Measurements from ENCODE around the gene TRMT10C.
"Not testable (repeated sequence)": the region's sequence is repeated elsewhere in the genome, so short reads cannot be mapped to it uniquely, and the experiment has no call there.

Gene TRMT10C

DNA sequence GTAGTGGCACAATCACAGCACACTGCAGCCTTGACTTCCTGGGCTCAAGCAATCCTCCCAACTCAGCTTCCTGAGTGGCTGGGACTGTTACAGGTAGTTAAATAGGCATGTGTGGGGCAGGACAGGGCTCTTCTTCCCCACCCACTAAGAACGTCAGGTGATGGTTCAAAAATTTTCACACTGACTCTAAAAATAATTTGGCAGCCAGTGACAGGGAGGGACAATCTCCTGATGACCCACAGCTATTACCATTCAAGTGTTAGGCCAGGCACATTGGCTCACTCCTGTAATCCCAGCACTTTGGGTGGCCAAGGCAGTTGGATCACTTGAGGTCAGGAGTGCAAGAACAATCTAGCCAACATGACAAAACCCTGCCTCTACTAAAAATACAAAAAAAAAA lies 12.2 kb upstream of the TRMT10C start:
- DNase-seq = no peak

- DNase-seq = not testable (repeated sequence)
Measured at GRCh38 chr3:101551359-101552081, 10.1 kb upstream of the TRMT10C start.

DNA sequence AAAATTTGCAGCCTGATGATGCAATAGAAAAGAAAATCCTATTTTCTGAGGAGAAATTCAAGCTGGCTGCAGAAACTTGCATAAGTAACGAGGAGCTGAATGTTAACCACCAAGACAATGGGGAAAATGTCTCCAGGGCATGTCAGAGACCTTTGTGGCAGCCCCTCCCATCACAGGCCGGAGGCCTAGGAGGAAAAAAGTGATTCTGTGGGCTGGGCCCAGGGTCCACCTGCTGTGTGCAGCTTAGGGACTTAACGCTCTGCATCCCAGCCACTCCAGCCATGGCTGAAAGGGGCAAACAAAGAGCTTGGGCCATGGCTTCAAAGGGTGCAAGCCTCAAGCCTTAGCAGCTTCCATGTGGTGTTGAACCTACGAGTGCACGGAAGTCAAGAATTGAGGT lies 8.3 kb upstream of the TRMT10C start:
- not testable (repeated sequence) for DNase-seq

GRCh38 chr3:101556064-101556463 lies 5.6 kb upstream of the TRMT10C start:
- no peak for DNase-seq

- DNase-seq = no peak
Measured at GRCh38 chr3:101567528-101568317, 6.1 kb downstream of the TRMT10C start.

GRCh38 chr3:101571028-101571895 lies 9.6 kb downstream of the TRMT10C start:
- DNase-seq = no peak

GRCh38 chr3:101573449-101574387 lies 12.1 kb downstream of the TRMT10C start, which contains the start of gene PCNP:
Gene PCNP, plus strand, starts transcription at chr3:101574180. Its CDS starts 36 bp downstream, at chr3:101574216.
- peak; percentile 100 for DNase-seq

DNA sequence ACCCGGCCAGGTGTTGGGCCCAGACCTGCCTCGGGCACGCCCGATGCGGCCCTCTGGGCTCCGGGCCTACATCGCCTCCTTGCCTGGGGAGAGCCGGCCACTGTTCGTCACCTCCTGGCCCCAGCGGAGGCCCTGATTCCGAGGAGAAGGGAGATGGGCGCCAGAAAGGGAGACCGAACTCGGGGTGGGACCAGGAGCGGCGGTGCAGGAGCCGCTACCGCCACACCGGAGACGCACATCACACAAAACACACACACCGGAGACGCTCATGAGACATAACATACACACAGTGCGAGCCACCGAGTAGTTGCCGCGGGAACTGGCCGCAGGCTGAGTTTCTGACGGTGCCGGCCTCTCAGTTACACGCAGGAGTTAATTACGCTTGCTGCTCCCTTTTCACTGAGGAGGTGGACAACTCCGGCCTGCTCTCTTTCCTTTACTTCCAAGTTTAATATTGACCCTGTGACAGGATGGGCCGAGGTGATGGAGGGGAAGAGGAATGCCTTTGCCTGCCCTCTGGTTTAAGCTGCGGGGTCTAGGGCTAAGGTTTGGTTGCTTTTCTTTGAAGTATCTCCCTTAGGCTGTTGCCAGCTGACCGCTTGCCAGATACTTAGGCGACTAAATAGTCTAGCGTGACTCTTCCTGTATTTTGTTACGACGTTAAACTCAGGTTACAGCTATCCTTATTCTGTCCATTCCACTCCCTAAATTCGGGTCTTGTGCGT lies 12.9 kb downstream of the TRMT10C start:
- DNase-seq = peak; percentile 82

GRCh38 chr3:101577286-101577685 lies 15.6 kb downstream of the TRMT10C start:
- DNase-seq = no peak

- peak; percentile 35 for DNase-seq
Measured at GRCh38 chr3:101588616-101589015, 26.9 kb downstream of the TRMT10C start.

DNA sequence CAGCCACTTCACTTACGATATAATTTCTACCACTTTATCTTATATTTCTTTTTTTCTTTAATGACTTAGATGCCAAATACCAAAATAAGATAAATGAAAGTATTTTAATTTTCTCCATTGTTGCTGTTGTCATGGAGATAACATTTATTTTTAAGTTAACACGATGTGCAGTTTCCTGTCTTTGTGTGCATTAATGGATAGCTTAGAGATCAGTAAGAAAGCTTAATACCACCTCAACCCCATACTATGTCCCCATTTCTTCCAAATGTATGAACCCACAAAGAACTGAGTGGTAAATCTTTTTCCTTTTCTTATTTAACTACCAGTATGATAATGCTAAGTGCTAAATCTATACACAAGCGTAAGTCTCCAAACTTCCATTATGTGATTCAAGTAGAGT lies 29.4 kb downstream of the TRMT10C start:
- no peak for DNase-seq

GRCh38 chr3:101602731-101603130 lies 41.1 kb downstream of the TRMT10C start:
- no peak for DNase-seq

DNA sequence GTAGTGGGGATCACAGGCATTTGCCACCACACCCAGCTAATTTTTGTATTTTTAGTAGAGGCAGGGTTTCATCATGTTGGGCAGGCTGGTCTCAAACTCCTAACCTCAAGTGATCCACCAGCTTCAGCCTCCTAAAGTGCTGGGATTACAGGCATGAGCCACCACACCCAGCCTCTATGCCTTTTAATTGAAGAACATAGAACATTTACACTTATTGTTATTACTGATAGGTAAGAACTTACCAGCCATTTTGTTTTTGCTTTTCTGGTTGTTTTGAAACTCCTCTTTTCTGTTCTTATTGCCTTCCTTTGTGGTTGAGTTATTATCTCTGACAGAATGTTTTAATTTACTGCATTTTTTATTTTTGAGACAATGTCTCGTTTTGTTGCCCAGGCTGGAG lies 41.5 kb downstream of the TRMT10C start:
- no peak for DNase-seq

DNA sequence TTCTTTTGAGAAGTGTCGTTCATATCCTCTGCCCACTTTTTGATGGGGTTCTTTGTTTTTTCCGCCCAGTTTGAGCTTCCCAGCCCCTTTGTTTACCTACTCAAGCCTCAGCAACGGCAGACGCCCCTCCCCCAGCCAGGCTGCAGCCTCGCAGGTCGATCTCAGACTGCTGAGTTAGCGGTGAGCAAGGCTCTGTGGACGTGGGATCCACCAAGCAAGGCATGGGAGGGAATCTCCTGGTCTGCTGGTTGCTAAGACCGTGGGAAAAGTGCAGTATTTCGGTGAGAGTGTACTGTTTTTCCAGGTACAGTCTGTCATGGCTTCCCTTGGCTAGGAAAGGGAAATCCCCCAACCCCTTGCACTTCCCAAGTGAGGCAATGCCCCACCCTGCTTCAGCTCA lies 43.7 kb downstream of the TRMT10C start:
- not testable (repeated sequence) for DNase-seq

DNA sequence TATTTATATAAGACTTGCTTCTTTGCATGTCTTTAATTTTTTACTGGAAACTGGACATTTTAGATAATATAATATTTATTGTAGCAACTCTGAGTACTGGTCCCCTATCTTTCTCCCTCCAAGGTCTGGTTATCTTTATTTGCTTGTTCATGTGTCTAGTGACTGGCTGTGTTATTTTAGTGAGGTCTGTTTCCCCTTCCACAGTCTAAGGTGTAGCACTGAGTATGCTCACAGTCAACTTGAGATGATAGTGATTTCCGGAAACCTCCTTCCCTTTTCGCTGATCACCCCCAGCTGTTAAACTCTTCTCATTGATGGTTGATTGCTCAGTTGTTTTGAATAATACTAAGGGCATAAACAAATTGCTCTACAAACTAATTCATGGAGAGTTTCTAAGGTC lies 49.4 kb downstream of the TRMT10C start:
- DNase-seq = no peak

DNA sequence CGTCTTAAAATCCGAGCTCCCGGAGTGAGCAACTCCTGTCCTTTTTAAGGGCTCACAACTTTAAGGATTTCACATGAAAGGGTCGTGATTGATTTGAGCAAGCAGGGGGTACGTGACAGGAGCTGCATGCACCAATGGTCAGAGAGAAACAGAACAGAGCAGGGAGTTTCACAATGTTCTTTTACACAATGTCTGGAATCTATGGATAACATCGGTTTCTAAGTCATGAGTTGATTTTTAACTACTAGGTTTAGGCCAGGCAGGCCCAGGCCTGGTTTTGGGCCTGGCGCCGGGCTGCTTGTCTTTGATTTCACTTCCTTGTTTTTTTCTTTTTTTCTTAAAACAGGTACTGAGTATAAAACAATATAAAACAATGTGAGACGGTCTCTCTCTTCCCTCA lies 51.3 kb downstream of the TRMT10C start:
- not testable (repeated sequence) for DNase-seq

DNA sequence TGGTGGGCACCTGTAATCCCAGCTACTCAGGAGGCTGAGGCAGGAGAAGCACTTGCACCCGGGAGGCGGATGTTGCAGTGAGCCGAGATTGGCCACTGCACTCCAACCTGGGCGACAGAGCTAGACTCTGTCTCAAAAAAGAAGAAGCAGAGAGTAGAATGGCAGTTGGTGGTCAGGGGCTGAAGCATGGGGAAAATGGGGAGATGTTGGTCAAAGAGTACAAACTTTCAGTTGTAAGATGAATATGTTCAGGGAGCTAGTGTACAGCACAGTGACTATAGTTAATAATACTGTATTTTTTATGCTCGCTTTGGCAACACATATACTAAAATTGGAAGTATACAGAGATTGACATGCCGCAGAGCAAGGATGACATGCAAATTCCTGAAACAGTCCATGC lies 53.9 kb downstream of the TRMT10C start:
- DNase-seq = no peak
